Suprapubic skin (tissue), 4 donors: ENCODE results near the gene AK2. TPM values are rescaled to one million over a fixed set of nuclear protein-coding genes. Genes with fewer than 3 reads are reported as not detected.
A peak's percentile ranks its signal among the peaks of the same experiment; 100 is the strongest.

ENCODE experiments used
- DNase-seq, 2 donors: peaks; one replicate each; pipeline ENCODE4 v3.0.0-alpha.2; 2019; ENCODE audit warnings: low spot score in 2 of 2
- H3K27ac ChIP-seq: fragments of 200-600 bp; sonication (generic); one replicate; pipeline ENCODE4 v1.5.1; 2019
- H3K27me3 ChIP-seq: fragments of 200-600 bp; sonication (generic); one replicate; pipeline ENCODE4 v1.5.1; 2019
- H3K36me3 ChIP-seq: fragments of 200-600 bp; sonication (generic); one replicate; pipeline ENCODE4 v1.5.1; 2019
- H3K4me1 ChIP-seq: fragments of 200-600 bp; sonication (generic); one replicate; pipeline ENCODE4 v1.5.1; 2019
- H3K4me3 ChIP-seq: fragments of 200-600 bp; sonication (generic); one replicate; pipeline ENCODE4 v1.5.1; 2019; ENCODE audit warnings: mild to moderate bottlenecking
- H3K9me3 ChIP-seq: fragments of 200-600 bp; sonication (generic); one replicate; pipeline ENCODE4 v1.5.1; 2019
- CTCF ChIP-seq, 2 donors: fragments of 200-600 bp in 1 of 2; fragments of 450-650 bp in 1 of 2; sonication (generic) in 1 of 2; IDR thresholded peaks; one replicate each; pipeline ENCODE4 v1.5.1; 2016 to 2019; ENCODE audit warnings: antibody characterized with exemption in 2 of 2, mild to moderate bottlenecking in 1 of 2, moderate library complexity in 1 of 2
- EP300 ChIP-seq: sonication (generic); formaldehyde crosslinking; IDR thresholded peaks from one replicate; pipeline ENCODE4 v1.6.1; 2017; ENCODE audit warnings: antibody characterized with exemption
- POLR2A ChIP-seq, 2 donors: fragments of 450-650 bp; IDR thresholded peaks; one replicate each; pipeline ENCODE4 v1.6.1; 2017; ENCODE audit warnings: antibody characterized with exemption in 2 of 2, mild to moderate bottlenecking in 2 of 2, moderate library complexity in 2 of 2
- POLR2AphosphoS5 ChIP-seq, 3 donors: sonication (generic); formaldehyde crosslinking; IDR thresholded peaks; one replicate each; pipeline ENCODE4 v1.6.1; 2017; ENCODE audit warnings: antibody characterized with exemption in 3 of 3
- WGBS: methylation state at CpG from one replicate; pipeline ENCODE4 v1.1.5; 2018; 5-methylcytosine and 5-hydroxymethylcytosine counted together
- total RNA-seq, 4 donors: library from RNA; depleted of rRNA; stranded (reverse); fragments of >200 nt; gene quantifications; one replicate each; pipeline ENCODE4 v1.1.0, GENCODE V29; 2016

AK2 gene
- total RNA-seq, 4 donors from 2014 or later: 122 to 139 (median 125) TPM

GRCh38 chr1:33061834-33062233, 25.2 kb upstream of the AK2 start:
- DNase-seq: no peak
- Histone ChIP-seq H3K4me1 (peaks cover 14% of the 10 kb centered on the region), H3K36me3 (no peaks in the 10 kb centered on the region), H3K27ac (no peak overlapping the region), H3K4me3 (no peak overlapping the region), H3K9me3 (peaks cover 15% of the 10 kb centered on the region), H3K27me3 (no peaks in the 10 kb centered on the region)
- no peak for TF ChIP-seq CTCF (IDR thresholded peaks at IDR 0.05)
- TF ChIP-seq POLR2AphosphoS5 (IDR thresholded peaks at IDR 0.05): no peak
- TF ChIP-seq POLR2A (IDR thresholded peaks at IDR 0.05): no peak
- no peak for TF ChIP-seq EP300

- no peaks in the 10 kb centered on the region for H3K27me3 ChIP-seq
- H3K9me3 ChIP-seq: peaks cover 15% of the 10 kb centered on the region
- TF ChIP-seq EP300 (no peak), POLR2AphosphoS5 (IDR thresholded peaks at IDR 0.05) (no peak)
- WGBS: 18% methylated on average over 2 of the region's 2 CpGs
- DNase-seq: no peak
- peaks cover 14% of the 10 kb centered on the region for H3K4me1 ChIP-seq
- H3K27ac ChIP-seq: no peak overlapping the region
- H3K36me3 ChIP-seq: no peaks in the 10 kb centered on the region
- no peak overlapping the region for H3K4me3 ChIP-seq
Observed at GRCh38 chr1:33060579-33061083, 23.9 kb upstream of the AK2 start.

DNA sequence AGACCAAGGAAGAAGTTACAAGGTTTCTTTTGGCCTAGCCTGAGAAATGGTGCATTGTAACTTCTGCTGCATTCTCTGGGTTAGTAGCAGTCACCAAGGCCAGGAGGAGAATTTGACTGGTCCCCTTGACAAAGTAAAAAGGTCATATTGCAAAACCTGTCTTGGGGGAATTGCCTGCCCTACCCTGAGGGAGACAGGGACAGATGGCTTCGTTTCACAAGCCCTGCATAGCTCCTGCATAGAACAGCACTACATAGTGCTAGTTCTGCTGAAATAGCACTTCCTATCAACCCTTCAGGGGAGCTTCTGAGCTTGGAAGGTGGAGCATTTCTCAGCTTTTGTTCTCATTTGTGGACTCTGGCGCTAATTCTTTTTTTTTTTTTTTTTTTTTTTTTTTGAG, 20.4 kb upstream of the AK2 start:
- Histone ChIP-seq H3K36me3 (no peaks in the 10 kb centered on the region), H3K4me3 (no peak overlapping the region), H3K9me3 (no peaks in the 10 kb centered on the region), H3K27ac (no peak overlapping the region), H3K27me3 (no peaks in the 10 kb centered on the region), H3K4me1 (peaks cover 19% of the 10 kb centered on the region)
- 97% methylated on average over 2 of the region's 2 CpGs for WGBS
- no peak for DNase-seq
- TF ChIP-seq EP300: no peak
- no peak for TF ChIP-seq POLR2A (IDR thresholded peaks at IDR 0.05)
- TF ChIP-seq CTCF (IDR thresholded peaks at IDR 0.05): no peak
- TF ChIP-seq POLR2AphosphoS5 (IDR thresholded peaks at IDR 0.05): no peak

- H3K27ac ChIP-seq: no peak overlapping the region
- no peak for TF ChIP-seq POLR2AphosphoS5 (IDR thresholded peaks at IDR 0.05)
- TF ChIP-seq EP300: no peak
- TF ChIP-seq CTCF (IDR thresholded peaks at IDR 0.05): no peak
- TF ChIP-seq POLR2A (IDR thresholded peaks at IDR 0.05): no peak
- 91% methylated on average over 3 of the region's 3 CpGs for WGBS
Observed at GRCh38 chr1:33056426-33056825, 19.7 kb upstream of the AK2 start.

DNA sequence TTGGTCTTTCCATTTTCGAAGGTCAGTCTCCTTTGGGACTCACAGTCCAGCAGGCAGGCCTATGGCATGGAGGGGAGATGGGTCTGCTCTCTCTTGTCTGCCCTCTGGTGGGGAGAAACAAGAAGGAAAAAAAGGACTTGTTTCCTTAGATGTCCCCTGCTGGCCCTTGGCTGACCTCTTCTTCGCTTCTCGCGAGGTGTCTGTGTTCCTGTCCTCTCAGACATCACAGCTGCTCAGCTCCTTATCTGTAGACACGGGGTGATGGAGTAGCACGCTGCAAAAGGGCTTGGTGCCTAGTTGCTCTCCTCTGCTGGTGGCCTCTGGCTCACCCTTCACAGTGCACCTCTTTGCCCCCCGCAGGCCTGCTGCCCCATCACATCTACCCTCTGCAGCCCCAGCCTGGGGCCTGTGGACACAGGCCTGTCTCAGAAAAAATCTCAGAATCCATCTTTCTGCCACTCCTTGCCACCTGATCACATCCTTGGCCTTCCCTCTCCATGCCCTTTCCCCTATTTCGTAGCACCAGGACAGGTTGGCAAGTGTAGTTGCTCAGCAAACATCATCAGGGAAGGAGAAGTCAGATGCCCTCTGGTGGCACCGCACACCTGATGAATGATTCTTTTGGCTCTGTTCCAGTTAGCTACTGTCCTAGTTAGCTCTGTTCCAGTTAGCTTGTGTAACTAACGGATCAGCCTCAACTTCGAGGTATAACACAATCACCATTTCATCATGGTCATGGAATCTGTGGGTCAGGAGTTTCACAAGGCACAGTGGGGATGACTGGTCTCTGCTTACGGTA, 18.7 kb upstream of the AK2 start:
- H3K4me3 ChIP-seq: no peak overlapping the region
- TF ChIP-seq POLR2A (IDR thresholded peaks at IDR 0.05) (no peak), CTCF (IDR thresholded peaks at IDR 0.05) (peak; percentile 37 to 56), POLR2AphosphoS5 (IDR thresholded peaks at IDR 0.05) (peak in 1 of 3 donors; percentile 24)
- peak in 1 of 2 donors; percentile 81 for DNase-seq
- H3K4me1 ChIP-seq: peaks cover 14% of the 10 kb centered on the region
- 39% methylated on average over 12 of the region's 12 CpGs for WGBS
- H3K27me3 ChIP-seq: no peaks in the 10 kb centered on the region
- no peaks in the 10 kb centered on the region for H3K36me3 ChIP-seq
- H3K9me3 ChIP-seq: no peaks in the 10 kb centered on the region
- no peak overlapping the region for H3K27ac ChIP-seq

More at GRCh38 chr1:33056426-33056825, 19.7 kb upstream of the AK2 start:
- Histone ChIP-seq H3K9me3 (no peaks in the 10 kb centered on the region), H3K27me3 (no peaks in the 10 kb centered on the region), H3K36me3 (no peaks in the 10 kb centered on the region), H3K4me1 (peaks cover 19% of the 10 kb centered on the region), H3K4me3 (no peak overlapping the region)
- no peak for DNase-seq
